Cardiac fibroblast (primary cell): Measurements from ENCODE around the gene NCKAP5L.

Source experiments
- DNase-seq, 2 donors: peaks; one replicate each; pipeline versions ENCODE4 v3.0.0 to v3.0.0-alpha.2; 2010; ENCODE audit warnings: low read depth in 2 of 2
- H3K4me3 ChIP-seq, 2 donors: replicated peaks in 1 of 2; 1 replicate in 1 of 2; 2 replicates in 1 of 2; pipeline ENCODE4 v1.5.1; 2011; ENCODE audit warnings: low read depth in 2 of 2, low read length in 2 of 2, mild to moderate bottlenecking in 2 of 2, moderate library complexity in 1 of 2
- TF ChIP-seq, protein P1 (sequence below): IDR thresholded peaks from one replicate; pipeline ENCODE4 v1.5.1; 2011; ENCODE audit warnings: low read depth, mild to moderate bottlenecking, low read length, inconsistent platforms

Gene NCKAP5L

DNA sequence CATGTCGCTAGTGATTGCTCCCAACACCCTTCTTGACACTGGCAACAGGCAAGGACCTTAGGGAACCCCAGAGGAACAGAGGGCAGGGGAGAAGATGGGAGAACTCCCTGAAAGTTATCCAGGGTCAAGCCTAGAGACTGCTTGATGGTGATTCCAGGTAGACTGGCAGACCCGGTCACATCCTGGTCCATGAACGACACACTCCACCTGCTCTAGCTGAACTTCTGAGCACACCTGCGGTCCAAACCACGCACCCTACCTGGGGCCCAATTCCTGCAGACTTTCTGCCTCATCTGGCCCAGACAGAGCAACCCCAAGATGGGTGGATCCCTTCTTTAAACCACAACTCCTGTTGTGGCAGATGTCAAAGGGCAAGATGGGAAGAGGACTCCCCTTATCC is 34.2 kb downstream of the NCKAP5L start:
- no peak for DNase-seq
- no peak overlapping the region for H3K4me3 ChIP-seq
- TF ChIP-seq, protein P1, sequence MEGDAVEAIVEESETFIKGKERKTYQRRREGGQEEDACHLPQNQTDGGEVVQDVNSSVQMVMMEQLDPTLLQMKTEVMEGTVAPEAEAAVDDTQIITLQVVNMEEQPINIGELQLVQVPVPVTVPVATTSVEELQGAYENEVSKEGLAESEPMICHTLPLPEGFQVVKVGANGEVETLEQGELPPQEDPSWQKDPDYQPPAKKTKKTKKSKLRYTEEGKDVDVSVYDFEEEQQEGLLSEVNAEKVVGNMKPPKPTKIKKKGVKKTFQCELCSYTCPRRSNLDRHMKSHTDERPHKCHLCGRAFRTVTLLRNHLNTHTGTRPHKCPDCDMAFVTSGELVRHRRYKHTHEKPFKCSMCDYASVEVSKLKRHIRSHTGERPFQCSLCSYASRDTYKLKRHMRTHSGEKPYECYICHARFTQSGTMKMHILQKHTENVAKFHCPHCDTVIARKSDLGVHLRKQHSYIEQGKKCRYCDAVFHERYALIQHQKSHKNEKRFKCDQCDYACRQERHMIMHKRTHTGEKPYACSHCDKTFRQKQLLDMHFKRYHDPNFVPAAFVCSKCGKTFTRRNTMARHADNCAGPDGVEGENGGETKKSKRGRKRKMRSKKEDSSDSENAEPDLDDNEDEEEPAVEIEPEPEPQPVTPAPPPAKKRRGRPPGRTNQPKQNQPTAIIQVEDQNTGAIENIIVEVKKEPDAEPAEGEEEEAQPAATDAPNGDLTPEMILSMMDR, result no peak

DNA sequence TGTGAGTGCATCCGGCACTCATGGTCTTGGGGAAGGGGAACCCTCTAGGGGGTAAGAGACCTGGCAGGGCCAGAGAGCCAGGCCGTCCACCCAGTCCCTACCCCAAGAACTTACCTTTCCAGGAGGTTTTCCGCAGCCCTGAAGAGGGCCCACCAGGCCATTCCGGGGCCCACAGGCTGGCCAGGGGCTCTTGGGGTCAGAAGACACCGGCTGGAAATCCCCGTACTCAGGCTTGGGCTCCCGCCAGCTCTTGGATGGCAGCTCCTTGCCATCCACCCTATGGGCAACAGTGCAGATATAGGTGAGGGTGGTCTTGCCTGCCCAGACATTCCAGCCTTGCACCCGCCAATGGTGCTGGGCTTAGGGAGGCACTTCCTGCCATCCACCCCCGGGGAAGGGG is 34.6 kb downstream of the NCKAP5L start:
- TF ChIP-seq, protein P1, result no peak
- no peak overlapping the region for H3K4me3 ChIP-seq
- no peak for DNase-seq

DNA sequence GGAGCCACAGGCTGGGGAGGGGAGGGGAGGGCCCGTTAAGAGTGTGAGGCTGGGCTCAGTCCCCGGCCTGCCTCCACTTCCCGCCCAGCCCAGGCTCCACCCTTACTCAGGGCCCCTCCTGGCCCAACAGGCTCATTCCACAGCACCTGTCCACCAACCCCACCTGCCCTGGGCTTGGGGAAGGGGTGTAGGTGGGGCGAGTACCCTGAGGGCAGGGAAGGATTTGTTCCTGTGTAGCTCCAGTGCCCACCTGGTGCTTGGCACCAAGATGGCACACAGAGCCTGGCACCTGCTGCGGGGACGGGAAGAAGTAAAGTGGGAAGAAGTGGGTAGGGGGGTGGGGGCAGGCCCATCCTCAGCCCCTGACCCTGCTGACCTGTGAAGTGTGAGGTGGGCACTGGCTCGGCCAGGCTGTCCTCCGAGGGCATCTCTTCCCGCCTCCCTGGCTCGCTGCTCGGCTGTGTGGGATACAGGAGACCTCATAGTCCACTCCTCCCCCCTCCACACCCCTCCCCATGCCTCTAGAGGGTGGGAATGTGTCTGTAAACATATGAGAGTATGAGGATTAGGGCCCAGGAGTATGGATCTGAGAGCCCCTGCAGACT is 35.1 kb downstream of the NCKAP5L start:
- DNase-seq, result no peak
- no peak overlapping the region for H3K4me3 ChIP-seq
- TF ChIP-seq, protein P1, result no peak

DNA sequence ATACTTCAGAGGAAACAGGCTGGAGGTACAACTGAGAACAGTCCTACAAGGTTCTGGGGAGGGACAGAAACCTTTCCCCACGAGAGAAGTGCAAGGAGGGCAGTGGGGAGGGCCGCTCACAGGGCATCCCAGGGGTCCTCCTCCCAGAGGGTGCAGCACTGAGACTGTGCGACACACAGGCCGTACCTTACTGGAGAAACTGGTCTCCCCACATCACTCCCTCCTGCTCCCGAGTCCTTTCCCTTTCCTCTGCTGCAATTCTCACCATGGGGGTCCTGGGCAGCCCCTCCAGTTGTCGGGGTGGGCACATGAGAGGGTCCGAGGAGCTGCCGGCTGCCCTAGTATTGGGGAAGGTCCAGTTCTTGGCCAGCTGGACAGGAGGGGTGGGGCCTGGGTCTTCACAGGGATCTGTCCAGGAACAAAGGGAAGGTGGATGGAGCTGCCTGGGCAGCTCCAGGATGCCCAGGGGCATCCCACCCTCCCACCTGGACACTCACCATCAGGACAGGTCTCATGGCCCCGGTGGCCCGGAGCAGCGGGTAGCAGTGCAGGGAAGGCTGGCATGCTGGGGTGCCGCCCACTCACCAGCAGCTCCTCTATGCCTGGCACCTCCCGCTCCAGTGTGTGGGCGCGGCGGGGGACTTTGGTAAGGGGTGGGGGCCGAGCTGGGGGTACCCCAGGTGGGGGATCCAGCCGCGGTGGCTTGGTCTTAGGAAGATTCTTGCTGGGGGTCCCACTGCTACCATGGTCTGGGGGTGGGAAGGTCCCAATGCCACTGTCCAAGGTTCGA is 35.8 kb downstream of the NCKAP5L start:
- no peak overlapping the region for H3K4me3 ChIP-seq

DNA sequence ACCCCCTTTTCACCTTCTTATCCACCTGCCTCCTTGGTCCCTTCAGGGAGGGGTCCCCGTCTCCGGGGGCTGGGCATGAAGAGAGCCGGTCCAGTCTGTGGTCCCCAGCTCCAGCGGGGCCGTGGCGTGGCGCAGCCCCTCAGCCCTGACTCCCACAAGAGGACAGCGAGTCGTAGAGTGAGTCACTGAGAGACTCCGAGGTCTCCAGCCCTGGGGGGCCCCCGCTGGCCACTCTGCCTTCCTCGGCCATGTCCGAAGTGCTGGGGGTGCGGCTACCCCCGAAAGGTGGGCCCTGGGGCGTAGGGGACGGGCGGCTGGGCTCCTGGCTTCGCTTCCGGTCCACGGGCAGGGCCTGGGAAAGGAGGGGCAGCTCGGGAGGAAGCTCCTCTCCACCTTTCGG is 36.5 kb downstream of the NCKAP5L start:
- TF ChIP-seq, protein P1, result no peak
- H3K4me3 ChIP-seq, result no peak overlapping the region
- no peak for DNase-seq

More for the DNA sequence above, 35.8 kb downstream of the NCKAP5L start:
- DNase-seq, result no peak
- TF ChIP-seq, protein P1, result no peak

DNA sequence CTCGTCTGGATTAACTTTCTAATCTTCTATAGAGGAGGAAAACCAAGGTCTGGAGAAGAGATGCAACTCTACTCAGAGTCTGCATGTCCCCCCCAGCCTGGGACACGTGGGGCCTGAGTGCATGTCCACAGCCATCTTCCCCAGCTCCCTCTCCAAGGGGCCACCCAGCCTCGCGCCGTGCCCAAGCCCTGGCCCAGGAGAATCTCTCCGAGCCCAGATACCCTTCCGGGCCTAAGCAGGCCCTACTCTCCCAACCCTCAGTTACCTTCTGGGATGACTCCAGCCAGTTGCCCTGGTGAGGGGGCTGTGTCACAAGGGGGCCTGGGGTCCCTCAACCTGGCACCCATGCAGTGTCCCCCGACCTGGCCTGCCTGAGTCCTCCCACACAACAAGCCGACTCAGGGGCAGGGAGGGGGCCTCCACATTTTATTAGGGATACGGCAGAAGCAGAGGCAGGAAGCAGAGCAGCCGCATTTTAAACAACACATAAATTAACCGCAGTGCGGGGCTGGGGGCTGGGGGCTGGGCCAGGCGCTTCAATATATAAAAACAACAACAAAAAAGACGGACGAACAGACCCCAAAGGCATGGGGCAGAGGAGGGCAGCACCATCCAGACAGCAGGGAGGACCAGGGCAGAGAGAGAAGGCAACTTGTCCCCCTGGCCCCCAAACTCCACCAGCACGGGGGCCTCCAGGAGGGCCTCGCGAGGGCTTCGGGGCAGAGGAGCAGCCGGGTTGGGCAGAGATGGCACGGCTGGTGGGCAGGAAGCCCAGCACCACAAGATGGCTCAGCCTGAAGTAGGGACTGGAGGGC is 37.3 kb downstream of the NCKAP5L start:
- TF ChIP-seq, protein P1, result no peak
- H3K4me3 ChIP-seq, result no peak overlapping the region
- DNase-seq, result no peak
